GM18520 (cell line): ENCODE results near the gene ATXN1.

Source experiments
- ATAC-seq: cut with Tn5 transposase; IDR thresholded peaks from one replicate; pipeline ENCODE4 v1.9.1; 2021; ENCODE audit not compliant: unreplicated experiment

ATXN1 gene

GRCh38 chr6:16512544-16513290 is 248.5 kb downstream of the ATXN1 start:
- no peak for ATAC-seq

DNA sequence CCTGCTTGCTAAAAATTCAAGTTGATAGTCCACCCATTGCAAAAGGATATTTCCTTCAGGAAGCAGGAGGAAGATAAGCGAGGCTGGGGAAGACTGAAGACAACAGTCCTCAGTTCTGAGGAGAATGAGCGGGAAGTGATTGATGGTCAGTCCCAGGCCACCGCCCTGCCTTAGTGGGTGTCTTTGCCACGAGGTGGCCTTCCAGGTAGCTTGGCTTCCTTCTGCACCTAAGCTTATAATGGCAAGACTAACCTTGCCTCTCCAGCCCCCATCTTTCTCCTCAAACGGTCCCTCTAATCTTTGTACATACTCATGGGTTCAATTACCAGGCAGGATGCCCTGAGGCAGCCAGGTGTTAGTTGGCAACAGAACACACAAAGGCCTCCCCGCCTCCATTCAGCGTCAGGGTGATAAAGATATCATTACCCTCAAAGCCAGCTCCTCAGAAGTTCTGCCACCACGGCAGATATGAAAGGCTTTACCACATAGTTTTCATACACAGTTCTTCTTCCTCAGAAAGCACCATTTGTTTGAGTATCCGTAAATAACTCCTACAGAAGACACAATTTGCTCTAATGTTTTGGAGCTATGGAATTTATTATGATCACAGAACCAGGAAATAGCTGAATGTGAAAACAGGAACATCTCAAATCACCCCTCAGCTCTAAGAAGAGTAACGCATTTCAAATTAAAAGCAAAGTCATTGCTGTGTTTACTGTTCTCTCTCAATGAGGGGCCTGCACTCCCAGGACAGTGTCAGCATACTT is 249.4 kb downstream of the ATXN1 start:
- peak; percentile 43 for ATAC-seq

DNA sequence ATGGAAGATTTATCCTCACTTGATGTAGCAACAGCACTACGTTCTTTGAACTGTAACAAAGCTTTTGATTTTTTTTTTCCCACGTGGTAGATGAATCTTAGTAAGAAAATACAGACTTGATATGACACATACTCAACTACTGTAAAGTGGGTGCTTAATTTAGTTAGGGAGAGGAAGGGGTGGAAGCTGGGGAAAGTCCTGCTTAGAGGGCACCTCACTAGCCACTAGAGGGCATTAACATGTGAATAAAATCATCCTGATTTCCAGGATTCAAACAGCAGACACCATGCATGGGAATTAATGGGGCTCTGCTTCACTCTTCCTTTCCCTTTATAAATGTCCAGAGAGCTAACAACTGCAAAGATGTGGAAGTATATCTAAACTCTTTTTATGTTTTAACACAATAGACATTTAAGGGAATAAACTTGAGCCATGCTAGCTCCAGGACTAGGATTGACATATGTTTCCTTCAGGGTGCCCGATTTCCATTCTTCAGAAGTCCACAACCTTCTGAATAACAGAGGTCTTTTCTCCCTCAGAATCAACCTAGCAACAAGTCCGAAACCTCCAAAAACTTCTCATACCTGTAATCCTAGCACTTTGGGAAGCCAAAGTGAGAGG is 250.1 kb downstream of the ATXN1 start:
- ATAC-seq, result no peak

DNA sequence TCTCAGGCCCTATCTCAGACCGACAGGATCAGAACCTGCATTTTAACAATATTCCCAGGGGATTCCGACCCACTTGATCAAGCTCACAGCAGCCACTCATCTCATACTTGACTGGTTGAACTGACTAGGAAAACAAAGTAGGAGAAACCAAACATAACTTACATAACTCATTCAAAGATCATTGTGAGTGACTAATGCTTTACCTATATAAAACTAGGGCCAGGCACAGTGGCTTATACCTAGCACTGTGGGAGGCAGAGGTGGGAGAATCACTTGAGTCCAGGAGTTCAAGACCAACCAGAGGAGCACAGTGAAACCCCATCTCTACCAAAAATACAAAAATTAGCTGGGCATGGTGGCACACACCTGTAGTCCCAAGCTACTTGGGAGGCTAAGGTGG is 251.0 kb downstream of the ATXN1 start:
- ATAC-seq, result no peak

DNA sequence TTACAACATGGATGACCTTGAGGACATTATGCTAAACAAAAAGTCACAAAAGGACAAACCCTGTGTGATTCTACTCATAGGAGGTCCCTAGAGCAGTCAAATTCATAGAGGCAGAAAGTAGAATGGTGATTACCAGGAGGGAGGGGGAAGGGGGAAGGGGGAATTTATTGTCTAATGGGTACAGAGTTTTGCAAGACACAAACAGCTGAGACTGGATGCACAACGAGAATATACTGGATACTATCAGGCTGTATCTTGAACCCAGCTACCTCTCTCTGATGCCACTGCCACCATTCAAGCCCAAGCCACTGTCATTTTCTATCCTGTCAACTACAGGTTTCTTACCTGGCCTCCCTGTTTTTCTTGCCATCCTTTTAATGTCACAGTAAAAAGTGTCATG is 252.3 kb downstream of the ATXN1 start:
- no peak for ATAC-seq

DNA sequence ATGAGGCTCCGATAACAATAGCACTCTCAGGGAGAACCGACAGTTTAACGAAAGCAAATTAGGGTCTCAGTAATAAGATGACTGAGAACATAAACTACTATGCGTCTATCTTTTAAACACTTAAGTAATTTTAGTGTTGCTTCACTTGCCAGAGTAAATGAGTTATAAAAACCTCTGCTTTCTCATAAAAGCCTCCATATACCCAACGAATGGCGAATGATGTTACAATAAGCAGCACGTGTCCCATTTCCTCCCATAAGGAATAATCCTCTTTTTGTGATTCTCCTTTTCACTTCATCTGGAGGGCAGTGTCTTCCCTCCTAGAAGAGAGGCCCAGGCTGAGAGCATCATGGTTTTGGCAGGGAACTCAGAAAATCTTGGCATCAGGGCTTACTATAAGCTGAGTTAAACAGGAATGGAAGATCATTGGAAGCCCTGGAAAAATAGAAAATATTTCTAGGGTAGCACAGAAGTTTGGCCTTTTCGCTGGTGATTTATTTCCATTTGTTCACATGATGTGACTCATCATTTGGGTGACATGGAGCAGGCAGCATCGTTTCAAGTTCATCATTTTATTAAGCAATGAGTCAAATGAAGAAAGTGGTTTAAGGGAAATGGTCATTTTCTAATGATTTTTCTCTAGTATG is 255.4 kb downstream of the ATXN1 start:
- ATAC-seq, result no peak

GRCh38 chr6:16504609-16505008 is 256.7 kb downstream of the ATXN1 start:
- ATAC-seq, result no peak

DNA sequence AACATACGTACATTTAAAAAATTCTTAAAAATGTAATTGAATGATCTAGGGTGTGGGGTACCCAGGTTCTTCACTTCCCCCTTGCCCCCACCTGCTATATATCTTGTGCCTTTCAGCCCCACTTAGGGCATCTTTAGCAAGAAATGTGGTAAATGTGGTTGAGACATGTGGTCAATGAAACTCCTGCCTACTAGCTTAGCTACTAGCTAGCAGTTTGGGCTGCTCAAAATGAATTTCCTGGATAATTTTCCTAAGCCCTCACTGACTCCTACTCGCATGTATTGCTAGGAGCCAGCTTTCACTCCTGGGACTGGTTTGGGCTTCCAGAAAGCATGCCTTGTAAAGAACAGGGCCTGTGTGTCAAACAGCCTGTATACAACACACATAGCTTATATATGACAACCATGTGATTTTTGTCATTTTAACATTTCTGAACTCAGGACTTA is 257.3 kb downstream of the ATXN1 start:
- ATAC-seq, result peak; percentile 55

DNA sequence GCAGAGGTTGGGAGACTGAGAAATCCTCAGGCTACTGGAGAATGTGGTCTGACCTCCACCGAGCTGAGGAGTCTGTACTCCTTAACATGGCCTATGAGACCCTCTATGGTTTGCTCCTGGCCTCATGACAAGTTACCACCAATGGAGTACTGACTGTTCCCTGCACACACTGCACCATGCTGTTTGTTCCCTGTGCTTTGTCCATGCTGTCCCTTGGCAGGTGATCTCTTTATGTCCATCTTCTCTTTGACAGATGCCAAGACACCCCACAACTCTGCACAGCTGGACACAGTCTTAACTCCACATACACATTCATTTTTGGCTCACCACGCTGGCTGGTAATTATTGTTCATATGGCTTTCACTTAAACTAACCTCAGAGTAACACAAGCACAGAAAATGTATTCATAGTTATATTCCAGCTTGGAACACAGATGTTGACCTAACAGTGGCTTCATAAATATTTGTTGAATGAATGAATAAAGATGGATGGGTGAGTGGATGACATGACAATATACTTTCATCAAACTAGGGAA is 258.0 kb downstream of the ATXN1 start:
- no peak for ATAC-seq

- no peak for ATAC-seq
Measured at GRCh38 chr6:16498957-16499356, 262.3 kb downstream of the ATXN1 start.

- ATAC-seq, result no peak
Measured at GRCh38 chr6:16498237-16498636, 263.0 kb downstream of the ATXN1 start.

GRCh38 chr6:16496991-16497801 is 264.1 kb downstream of the ATXN1 start:
- no peak for ATAC-seq

- ATAC-seq, result no peak
Measured at GRCh38 chr6:16496210-16496609, 265.1 kb downstream of the ATXN1 start.

DNA sequence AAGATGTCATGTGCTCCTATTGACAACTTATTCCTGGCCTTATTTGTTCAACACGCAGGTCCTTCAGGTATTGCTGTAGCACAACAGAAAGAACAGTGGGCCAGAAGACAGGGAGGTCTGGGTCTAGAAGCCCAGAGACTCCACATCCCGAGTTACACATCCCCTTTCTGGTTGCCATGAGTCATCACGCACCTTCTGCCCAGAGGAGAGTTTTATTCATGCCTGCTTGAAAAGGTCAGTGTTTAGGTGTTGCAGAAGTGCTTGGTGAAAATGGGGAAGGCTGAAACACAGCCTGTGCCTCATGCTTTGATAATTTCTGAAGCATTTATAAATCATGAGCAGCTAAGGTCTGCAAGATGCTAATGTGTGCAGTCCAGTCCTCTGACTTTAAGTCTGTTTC is 266.5 kb downstream of the ATXN1 start:
- peak; percentile 67 for ATAC-seq

DNA sequence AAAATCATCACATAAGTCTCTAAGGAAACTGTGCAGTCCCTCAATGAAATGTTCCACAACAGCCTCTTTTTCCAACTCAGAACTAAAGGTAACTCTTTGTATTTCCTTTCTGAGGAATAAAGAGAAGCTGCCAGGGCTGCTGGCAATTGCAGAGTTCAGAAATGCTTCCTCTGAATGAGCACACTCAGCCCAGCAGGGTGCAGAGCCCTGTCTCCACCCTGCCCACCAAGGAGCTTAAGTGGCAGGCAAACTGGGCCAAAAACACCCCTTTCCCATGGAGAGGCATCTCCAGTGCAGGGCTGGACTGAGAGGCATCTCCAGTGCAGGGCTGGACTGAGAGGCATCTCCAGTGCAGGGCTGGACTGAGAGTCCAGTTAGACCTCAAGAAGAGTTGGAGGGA is 267.5 kb downstream of the ATXN1 start:
- no peak for ATAC-seq

GRCh38 chr6:16493112-16493511 is 268.1 kb downstream of the ATXN1 start:
- peak; percentile 22 for ATAC-seq

DNA sequence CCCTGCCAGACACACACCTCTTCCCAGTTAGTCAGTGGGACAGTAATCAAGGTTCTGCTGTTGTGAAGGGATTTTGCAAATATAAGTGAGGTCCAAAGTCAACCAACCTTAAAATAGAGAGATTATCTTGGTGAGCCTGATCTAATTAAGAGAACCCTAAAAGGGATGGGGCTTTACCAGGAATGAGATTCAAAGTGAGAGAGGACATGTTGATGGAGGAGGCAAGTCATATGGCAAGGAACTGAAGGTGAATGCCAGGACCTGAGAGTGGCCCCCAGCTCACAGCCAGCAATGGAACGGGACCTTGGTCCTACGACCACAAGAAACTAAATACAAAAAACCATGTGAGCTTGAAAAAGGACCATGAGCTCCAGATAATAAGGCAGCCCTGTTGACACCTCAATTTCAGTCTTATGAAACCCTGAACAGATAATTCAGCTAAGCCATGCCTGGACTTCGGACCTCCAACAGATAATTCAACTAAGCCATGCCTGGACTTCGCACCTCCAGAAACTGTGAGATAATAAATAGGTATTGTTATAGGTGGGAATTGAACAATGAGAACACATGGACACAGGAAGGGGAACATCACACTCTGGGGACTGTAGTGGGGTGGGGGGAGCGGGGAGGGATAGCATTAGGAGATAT is 269.5 kb downstream of the ATXN1 start:
- ATAC-seq, result no peak

DNA sequence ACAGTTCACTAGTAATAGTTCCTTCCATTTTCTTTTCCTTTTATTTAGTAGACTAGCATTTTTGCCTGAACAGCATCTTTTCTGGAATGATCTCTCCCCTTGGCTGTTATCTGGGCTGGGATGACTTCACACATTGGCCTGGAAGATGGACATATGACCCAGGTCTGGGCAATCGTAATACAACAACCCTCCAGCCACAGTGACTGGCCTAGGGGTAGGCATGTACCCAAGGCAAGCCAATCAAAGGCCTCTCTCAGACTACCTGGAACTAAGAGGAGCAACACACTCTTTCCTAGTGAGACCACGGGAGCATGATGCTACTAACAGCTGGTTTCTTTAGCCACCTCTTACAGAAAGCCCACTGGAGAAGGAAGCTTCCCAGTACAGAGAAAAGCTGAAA is 270.6 kb downstream of the ATXN1 start:
- no peak for ATAC-seq

DNA sequence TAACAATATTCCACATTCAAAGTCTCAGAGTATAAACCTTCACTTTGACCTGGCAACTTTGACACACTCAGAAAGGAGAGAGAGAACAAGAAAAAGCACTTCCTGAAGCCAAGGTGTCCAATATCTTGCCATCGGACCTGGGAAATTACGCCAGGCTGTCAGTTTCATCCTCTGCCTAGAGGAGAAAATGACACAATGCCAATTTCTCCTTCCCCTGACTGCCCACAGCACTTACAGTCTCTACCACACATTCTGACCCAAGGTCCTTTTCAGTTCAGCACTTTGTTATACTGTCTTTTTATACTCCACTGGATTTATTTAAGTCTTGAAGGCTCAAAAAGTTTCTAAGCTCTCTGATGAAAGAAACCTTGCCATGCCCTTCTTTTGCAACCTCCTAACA is 272.4 kb downstream of the ATXN1 start:
- ATAC-seq, result no peak
